HG02885 (cell line): ENCODE results near the gene UBA3.

Source experiments
- ATAC-seq: cut with Tn5 transposase; IDR thresholded peaks from one replicate; pipeline ENCODE4 v1.9.1; 2021; ENCODE audit warnings: mild to moderate bottlenecking; ENCODE audit not compliant: unreplicated experiment, poor library complexity

Gene UBA3

DNA sequence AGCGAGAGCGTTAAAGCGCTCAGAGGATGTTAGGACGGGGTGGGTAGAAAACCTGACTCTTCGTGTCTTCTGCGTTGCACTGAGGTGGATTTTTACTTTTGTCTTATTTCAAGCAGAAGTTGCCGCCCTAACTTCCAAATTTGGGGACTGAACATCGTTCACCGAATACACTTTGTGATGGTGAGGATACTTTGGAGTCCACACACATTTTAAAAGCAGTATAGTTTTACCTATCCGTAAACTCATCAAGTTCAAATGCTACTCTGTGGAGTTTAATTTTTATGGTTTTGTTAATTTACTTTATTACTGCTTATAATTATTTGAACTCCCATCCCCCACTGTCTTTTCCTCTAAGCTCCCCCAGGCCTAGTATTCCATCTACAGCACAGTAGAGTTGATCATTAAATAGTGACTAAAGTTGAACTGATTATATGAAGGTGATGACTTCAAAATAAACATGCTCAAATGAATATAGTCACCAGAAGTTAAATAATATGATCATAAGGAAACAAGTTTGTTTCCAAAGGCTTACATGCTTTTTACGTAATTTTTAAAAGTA is 66.1 kb downstream of the UBA3 start:
- ATAC-seq, result no peak

DNA sequence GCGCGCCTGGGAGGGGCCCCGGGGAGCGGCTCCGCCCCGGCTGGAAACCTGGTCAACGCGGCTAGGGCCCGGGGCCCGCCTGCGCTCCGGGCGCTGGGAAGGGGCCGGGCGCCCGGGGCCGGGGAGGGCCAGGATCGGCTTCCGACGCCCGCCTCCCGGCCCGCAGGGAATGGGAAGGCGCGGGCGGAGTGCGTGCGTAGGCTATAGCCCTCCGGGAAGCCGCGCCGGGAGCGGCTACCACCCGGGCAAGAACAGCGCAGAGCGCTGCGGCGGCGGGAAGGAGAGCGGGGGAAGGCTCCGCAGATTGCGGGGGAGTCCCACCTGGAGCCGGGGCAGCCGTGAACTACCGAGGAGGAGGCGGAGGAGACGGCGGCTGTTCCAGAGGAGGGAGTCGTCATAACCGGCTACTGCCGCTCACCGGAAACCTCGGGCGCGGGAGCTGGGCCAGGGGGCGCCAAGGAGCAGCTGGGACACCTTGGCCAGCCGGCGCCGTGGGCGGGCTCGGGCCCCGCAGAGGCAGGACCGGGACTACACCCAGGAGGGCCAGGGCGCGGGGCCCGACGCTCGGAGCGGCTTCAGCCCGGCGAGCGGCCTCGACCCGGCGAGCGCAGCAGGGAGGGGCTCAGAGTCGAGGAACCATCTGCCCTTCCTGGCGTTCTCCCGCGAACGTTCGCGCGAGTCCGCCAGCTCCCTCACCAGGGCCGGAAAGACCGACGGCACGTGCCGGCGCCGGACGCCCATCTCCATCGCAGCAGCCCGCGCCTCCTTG is 66.7 kb downstream of the UBA3 start, which contains the start of gene EOGT:
EOGT (minus strand) TSS at position 432 of the 769 bp plus-strand sequence. CDS start 3,838 bp downstream, outside the sequence.
- peak; percentile 87 for ATAC-seq

DNA sequence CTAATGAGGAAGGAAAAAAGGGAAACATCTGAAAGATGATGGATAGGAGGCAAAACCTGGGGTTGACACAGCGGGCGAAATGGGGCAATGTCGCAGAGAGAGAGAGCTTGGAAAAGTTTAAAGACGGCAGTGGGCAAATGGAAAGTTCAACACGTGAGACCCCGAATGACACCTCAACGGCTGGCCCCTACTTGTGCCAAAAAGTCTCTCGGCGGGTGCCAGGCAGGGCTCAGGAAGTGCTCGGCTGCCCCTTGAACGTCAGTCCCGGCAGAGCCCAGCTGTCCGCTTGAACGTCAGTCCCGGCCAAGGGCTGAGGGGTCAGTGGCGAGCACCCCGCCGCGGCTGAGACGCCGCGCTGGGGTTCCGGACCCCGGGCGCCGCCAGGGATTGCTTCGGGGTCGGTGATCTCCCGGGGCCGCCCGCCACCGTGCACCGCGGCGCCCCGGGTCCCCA is 67.3 kb downstream of the UBA3 start:
- peak; percentile 41 for ATAC-seq

DNA sequence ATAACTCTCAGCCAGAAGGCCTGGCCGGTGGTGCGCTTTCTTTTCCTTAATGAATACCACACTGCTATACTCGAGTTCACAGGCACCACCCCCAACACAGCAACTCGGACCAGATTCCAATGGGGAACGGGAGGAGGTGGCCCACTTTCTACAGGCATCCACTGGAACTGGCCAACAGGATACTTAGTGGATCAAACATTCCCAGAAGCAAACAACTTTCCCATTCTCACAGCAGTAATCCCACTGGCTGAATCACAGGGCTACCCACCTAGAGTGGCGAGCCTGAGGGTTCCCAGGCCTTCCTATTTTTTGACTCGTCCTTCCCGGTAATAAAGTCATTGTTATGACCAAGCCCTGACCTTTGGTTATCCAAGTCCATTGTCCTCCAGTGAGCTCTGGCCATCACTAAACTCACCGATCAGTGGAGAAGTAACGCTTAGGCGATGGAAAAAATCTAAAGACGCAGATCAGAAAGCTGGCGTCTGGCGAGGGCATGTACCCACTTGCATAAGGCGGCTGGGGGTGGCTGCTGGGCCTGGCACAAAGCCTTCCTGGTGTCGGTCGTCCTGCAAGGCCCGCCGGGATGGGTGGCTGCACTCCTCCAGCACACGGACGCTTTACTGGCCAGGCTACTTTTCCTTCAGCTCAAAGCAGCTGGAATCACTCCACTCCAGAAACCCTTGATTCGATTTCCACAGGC is 67.9 kb downstream of the UBA3 start:
- ATAC-seq, result no peak

DNA sequence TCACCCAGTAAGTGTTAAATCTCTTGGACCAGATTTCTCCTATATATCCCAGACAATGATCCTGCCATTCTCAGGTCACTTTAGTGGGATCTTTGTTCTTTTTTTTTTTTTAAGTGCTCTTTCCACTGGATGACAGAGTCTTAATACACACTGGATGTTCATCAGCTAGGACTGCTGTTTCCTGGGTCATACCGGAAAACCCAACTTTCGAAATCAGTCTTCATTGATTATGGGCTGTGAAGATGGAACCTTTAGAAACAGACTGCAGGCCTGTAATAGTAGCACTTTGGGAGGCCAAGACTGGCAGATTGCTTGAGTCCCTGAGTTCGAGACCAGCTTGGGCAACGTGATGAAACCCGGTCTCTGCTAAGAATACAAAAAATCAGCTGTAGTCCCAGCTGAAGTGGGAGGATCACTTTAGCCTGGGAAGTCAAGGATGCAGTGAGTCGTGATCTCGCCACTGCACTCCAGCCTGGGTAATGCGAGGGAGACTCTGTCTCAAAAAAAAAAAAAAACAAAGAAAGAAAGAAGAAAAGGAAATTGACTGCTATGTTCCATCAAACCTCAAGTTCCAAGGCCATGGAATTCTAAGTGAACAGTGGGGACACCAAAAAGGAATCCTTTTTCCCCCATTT is 69.0 kb downstream of the UBA3 start:
- ATAC-seq, result no peak

DNA sequence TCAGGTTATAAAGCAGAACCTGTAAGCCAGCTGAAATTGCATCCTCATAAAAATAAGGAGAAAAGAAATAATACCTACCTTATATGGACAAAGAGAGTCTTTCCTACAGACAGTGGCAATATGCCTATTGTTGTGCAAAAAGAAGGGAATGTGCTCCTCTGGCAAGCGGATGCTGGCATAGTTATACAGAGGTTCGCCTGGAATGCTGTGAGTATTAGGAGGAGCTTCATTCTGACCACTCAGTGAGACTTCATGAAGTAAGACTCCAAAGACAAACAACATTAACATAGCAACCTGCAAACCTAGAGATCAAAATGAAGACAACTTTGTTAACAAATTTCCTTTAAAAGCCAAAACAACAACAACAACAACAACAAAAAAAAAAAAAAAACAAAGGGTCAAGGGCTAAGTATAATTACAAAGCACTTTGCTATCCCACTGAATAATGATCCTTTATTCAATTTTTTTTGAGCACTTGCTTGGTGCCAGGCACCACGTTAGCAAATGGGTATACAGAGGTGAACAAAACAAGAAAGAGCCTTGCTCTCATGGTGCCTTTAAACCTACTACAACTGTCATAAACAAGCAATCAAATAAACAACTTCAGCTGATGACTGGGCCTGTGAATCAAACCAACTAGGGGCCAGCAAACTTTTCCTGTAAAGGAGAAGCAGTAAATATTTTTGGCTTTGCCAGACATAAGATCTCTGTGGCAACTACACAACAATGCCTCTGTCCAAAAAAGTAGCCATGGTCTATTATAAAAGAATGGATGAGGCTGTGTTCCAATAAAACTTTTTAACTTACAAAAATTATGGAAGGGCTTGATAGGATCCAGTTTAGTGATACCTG is 70.4 kb downstream of the UBA3 start:
- ATAC-seq, result no peak

DNA sequence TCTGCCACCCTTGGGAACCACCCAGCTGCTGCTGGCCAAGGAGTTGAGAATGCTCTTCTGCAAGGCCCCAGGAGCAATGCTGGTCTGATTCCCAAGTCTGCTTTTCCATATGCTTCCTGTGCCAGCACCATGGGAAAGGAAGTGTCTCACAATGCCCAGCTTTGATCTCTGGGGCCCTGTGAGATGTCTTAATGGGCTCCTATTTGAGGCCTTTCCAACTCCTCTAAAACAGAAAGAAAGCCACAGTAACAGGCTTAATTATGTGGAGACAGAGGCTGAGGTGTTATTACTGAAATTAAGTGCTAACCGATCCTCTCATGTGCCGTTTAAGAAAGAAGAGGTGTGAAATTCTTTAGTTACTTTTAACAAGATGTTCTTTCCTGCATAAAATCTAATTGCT is 71.2 kb downstream of the UBA3 start:
- ATAC-seq, result no peak

DNA sequence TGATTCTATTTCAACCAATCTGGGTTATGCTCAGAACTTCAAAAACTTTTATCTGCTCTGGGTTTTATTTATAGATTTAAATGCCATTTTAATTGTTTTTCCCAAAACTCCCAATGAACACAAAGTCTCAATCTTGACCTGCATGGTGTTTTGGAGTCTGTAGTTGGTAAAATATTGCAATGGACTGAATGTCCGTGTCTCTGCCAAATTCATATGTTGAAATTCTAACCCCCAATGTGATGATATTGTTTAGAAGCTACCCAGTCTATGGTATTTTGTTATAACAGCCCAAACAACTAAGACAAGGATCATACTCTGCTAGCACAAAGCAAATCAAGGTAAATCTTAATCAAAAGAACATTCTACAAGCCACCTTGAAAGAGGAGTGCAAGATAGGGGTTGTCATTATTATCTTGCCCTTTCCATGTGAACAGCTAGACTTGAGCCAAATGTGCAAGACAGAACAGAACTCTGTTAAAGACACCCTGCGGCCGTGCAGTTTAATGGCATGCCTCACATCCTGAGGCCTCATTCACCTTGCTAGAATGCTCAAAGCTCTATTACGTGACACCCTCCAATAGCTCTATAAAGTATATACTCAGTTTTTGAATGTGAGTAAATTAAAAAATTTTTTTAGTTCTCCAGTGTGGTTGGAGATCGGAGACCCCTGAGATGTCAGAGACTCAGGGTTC is 74.2 kb downstream of the UBA3 start:
- no peak for ATAC-seq

DNA sequence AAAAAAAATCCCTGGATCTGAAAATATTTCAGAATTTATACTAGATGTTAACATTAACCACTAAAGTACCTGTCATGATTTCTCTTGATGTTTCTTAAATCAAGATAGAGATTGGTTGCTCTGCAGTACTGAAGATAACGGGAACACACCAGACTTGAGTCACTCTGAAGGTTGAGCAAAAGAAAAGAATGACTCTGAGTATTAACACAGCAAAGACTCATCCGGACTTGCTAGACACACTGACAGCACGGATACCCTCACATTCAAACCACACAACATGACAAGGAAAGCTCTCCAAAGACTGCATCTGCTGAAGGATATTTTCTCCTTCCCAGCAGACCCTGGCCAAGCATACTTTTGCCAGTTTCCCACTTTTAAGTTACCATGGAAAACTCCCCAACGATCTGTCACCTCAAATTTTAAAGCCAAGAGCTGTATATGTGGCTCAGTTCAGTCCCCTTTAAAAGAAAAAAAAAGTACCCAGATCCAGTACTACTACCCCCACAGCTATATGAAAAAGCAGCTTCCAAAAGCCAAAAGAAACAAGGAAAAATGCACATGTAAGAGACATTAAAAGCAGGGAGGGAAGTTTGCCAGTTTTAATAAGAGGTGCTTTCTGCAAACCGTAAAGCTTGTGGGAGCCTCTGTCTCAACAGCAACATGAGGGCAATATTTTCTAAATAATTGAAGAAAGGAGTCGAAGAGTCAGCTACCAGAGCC is 74.9 kb downstream of the UBA3 start:
- ATAC-seq, result no peak
